Mammary epithelial cell (primary cell): Measurements from ENCODE around the gene DNAJC13.

Experiments
- EZH2 ChIP-seq: IDR thresholded peaks from 2 replicates; pipeline ENCODE4 v1.6.1; 2012; ENCODE audit warnings: low read length, inconsistent platforms, borderline replicate concordance
- TF ChIP-seq, protein P1 (sequence below), 2 donors: IDR thresholded peaks in 1 of 2; conservative IDR thresholded peaks in 1 of 2; 2 replicates each; pipeline ENCODE4 v1.5.1; 2011 to 2012; ENCODE audit warnings: inconsistent platforms in 2 of 2, low read length in 2 of 2, mild to moderate bottlenecking in 2 of 2, control low read depth in 1 of 2, low read depth in 1 of 2; ENCODE audit not compliant: insufficient read depth in 1 of 2; ENCODE audit errors: extremely low read depth in 1 of 2

DNA sequence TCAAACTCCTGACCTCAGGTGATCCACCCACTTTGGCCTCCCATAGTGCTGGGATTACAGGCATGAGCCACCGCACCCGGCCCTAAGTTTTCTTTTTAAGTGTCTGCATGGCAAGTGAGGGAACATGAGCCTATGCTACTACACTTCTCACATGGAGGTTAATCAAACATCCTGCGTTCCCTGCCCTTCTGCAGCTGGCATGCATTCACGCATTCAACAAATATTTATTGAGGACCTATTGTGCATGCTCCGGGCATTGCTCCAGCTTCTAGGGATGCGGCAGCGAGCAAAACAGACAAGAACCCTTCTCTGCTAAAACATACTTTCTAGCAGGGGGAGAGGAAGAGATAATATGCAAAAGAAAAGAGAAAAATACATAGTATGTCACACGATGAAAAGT is 137.1 kb downstream of the DNAJC13 start:
- TF ChIP-seq, protein P1, sequence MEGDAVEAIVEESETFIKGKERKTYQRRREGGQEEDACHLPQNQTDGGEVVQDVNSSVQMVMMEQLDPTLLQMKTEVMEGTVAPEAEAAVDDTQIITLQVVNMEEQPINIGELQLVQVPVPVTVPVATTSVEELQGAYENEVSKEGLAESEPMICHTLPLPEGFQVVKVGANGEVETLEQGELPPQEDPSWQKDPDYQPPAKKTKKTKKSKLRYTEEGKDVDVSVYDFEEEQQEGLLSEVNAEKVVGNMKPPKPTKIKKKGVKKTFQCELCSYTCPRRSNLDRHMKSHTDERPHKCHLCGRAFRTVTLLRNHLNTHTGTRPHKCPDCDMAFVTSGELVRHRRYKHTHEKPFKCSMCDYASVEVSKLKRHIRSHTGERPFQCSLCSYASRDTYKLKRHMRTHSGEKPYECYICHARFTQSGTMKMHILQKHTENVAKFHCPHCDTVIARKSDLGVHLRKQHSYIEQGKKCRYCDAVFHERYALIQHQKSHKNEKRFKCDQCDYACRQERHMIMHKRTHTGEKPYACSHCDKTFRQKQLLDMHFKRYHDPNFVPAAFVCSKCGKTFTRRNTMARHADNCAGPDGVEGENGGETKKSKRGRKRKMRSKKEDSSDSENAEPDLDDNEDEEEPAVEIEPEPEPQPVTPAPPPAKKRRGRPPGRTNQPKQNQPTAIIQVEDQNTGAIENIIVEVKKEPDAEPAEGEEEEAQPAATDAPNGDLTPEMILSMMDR (conservative IDR thresholded peaks at IDR 0.05 in 1 of 2, IDR thresholded peaks at IDR 0.05 in 1 of 2; ENCODE audit: extremely low read depth in 1 of 2, insufficient read depth in 1 of 2, low read depth in 1 of 2, low read length in 2 of 2): no peak
- TF ChIP-seq EZH2: no peak
